Spleen (tissue), 7 donors: ENCODE data around the gene HNRNPC.

Experiments
- POLR2AphosphoS5 ChIP-seq, 3 donors: sonication (generic); formaldehyde crosslinking; IDR thresholded peaks; one replicate each; pipeline ENCODE4 v1.5.1; 2017; ENCODE audit warnings: antibody characterized with exemption in 3 of 3
- TF ChIP-seq, protein P1 (sequence below), 11 experiments: fragments of 200-600 bp in 7 of 11; fragments of 450-650 bp in 4 of 11; sonication (generic) in 4 of 11; IDR thresholded peaks in 8 of 11; conservative IDR thresholded peaks in 3 of 11; 1 replicate in 7 of 11; 2 replicates in 4 of 11; pipeline versions ENCODE4 v1.4.0 to v1.8.0; 2016 to 2021; ENCODE audit warnings: antibody characterized with exemption in 11 of 11, inconsistent platforms in 4 of 11, mild to moderate bottlenecking in 1 of 11
- donor health status: DM: no; HTN: no; CAD: no; lungs with moderate emphysema.
- donor health status: DM: no; HTN: no; CAD: no.
- donor health status: DM: no; HTN: no; CAD: no.

- TF ChIP-seq, protein P1, sequence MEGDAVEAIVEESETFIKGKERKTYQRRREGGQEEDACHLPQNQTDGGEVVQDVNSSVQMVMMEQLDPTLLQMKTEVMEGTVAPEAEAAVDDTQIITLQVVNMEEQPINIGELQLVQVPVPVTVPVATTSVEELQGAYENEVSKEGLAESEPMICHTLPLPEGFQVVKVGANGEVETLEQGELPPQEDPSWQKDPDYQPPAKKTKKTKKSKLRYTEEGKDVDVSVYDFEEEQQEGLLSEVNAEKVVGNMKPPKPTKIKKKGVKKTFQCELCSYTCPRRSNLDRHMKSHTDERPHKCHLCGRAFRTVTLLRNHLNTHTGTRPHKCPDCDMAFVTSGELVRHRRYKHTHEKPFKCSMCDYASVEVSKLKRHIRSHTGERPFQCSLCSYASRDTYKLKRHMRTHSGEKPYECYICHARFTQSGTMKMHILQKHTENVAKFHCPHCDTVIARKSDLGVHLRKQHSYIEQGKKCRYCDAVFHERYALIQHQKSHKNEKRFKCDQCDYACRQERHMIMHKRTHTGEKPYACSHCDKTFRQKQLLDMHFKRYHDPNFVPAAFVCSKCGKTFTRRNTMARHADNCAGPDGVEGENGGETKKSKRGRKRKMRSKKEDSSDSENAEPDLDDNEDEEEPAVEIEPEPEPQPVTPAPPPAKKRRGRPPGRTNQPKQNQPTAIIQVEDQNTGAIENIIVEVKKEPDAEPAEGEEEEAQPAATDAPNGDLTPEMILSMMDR (IDR thresholded peaks at IDR 0.05 in 8 of 11, conservative IDR thresholded peaks at IDR 0.05 in 3 of 11): no peak
- peak in 1 of 3 donors; percentile 50 for TF ChIP-seq POLR2AphosphoS5 (IDR thresholded peaks at IDR 0.05)
Measured at GRCh38 chr14:21205678-21206581, 63.3 kb downstream of the HNRNPC start.
